ENCODE measurements around the gene ABTB1.

Gene ABTB1

GRCh38 chr3:127730171-127730570 lies 57.4 kb downstream of the ABTB1 start:
- Mint-ChIP-seq H3K4me1 (peaks cover 19% of the 10 kb centered on the region), H3K36me3 (no peaks in the 10 kb centered on the region), H3K27ac (no peak overlapping the region), H3K27me3 (no peaks in the 10 kb centered on the region), H3K4me3 (no peak overlapping the region), H3K9me3 (no peaks in the 10 kb centered on the region)
- ATAC-seq (ENCODE audit: low read depth) (no peak), DNase-seq (ENCODE audit: low spot score in 2 of 2) (no peak)

All from memory B cell (primary cell).